Natural killer cell treated with Interleukin-12 subunit alpha and Interleukin-12 subunit beta and Interleukin-15 and Interleukin-18, amount 100 ng/mL, for 72 hours (primary cell): Measurements from ENCODE around the gene SDR9C7. TPM values are rescaled to one million over a fixed set of nuclear protein-coding genes. Genes with fewer than 3 reads are reported as not detected.
"Not testable (repeated sequence)": the region's sequence is repeated elsewhere in the genome, so short reads cannot be mapped to it uniquely, and the experiment has no call there.

Source experiments
- ATAC-seq, 2 donors: fragments of 150-1000 bp; cut with Tn5 transposase in 1 of 2; sonication (Bioruptor Pico), chemical (Tn5 transposase) in 1 of 2; 2 replicates each; pipeline ENCODE4 v1.10.0; 2021
- DNase-seq: peaks from one replicate; pipeline ENCODE4 v3.0.0; 2022; ENCODE audit warnings: low spot score
- H3K27ac Mint-ChIP-seq, 2 donors: 1 replicate in 1 of 2; 2 replicates in 1 of 2; pipeline ENCODE4 v1.8.0; 2022; ENCODE audit warnings: mixed read lengths in 2 of 2, mild to moderate bottlenecking in 1 of 2, moderate library complexity in 1 of 2
- H3K27me3 Mint-ChIP-seq, 2 donors: 1 replicate in 1 of 2; 2 replicates in 1 of 2; pipeline ENCODE4 v1.8.0; 2022; ENCODE audit warnings: mixed read lengths in 2 of 2
- H3K36me3 Mint-ChIP-seq: one replicate; pipeline ENCODE4 v1.8.0; 2022; ENCODE audit warnings: mixed read lengths
- H3K4me1 Mint-ChIP-seq, 2 donors: 1 replicate in 1 of 2; 2 replicates in 1 of 2; pipeline ENCODE4 v1.8.0; 2022; ENCODE audit warnings: low read depth in 2 of 2, mixed read lengths in 2 of 2, mild to moderate bottlenecking in 1 of 2
- H3K4me3 Mint-ChIP-seq: one replicate; pipeline ENCODE4 v1.8.0; 2022; ENCODE audit warnings: mixed read lengths
- H3K9me3 Mint-ChIP-seq: 2 replicates; pipeline ENCODE4 v1.8.0; 2022; ENCODE audit warnings: mixed read lengths
- total RNA-seq, 2 donors: library from RNA; stranded (reverse); gene quantifications; one replicate each; pipeline ENCODE4 v1.2.3, GENCODE V29; 2022

The SDR9C7 gene
- total RNA-seq = not detected

DNA sequence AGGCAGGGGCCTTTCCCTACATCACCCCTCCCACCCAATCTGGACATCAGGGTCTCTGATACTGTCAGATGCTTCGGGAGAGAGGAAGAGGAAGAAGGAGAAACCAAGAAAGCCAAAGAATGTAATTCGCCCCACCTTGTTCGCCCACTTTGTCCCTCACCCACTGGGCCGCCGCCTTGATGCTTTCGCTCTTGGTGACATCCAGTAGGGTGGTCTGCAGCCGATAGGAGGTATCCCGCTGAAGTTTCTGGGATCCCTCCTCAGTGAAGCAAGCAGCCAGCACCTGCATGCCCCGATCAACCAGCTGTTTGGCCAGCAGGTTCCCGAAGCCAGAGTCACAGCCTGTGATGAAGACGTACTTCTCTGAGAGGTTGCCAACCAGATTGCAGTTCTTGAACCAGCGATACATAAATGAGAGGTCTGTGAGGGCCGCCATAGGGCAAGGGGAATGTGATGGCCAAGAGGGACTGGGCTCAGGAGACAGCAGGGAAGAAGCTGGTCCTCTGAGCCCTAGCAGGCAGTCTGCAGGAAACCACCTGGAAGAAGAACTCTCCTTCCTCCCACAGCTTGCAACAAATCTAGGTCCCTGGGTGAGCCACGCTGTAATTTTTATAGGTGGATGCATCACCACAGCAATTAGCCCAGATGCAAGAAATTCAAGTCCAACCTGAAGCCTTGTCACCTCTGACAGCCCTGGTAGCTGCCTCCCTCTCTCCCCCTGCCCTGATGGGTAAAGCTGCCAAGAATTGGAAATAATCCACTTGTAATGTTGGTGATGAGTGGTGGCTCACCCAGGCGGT is at the start of gene SDR9C7:
TSS of gene SDR9C7 (minus strand) at position 583 of the 800 bp plus-strand sequence. CDS start at position 436, 147 bp downstream.
- no peaks in the 10 kb centered on the region for H3K36me3 Mint-ChIP-seq
- H3K9me3 Mint-ChIP-seq = no peaks in the 10 kb centered on the region
- no peak within 1 kb of the TSS for H3K4me3 Mint-ChIP-seq
- no peak for DNase-seq
- peaks cover 0 to 6% of the 10 kb centered on the region in 2 donors for H3K27me3 Mint-ChIP-seq
- no peaks in the 10 kb centered on the region for H3K4me1 Mint-ChIP-seq
- no peak for ATAC-seq
- no peak within 1 kb of the TSS for H3K27ac Mint-ChIP-seq

DNA sequence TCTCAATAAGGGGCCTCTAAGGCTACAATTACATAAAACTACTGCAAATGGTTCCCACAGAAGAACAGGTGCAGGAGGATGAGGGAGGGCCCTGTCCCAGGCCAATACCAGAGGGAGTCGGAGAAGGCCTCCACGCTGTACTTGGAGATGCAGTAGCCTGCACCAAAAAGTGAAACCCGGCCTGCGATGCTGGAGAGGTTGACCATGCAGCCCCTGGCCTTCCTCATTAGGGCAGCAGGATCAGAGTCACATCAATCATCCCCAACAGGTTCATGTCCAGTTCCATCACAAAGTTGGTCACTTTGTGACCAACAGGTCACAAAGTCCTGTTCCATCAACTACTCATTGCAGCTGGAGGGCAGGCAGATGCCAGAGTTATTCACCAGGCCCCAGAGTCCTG is 49.2 kb upstream of the SDR9C7 start:
- no peak overlapping the region for H3K4me3 Mint-ChIP-seq
- no peaks in the 10 kb centered on the region for H3K9me3 Mint-ChIP-seq
- no peak overlapping the region for H3K27ac Mint-ChIP-seq
- H3K36me3 Mint-ChIP-seq = no peaks in the 10 kb centered on the region
- H3K27me3 Mint-ChIP-seq = peaks cover 0 to 3% of the 10 kb centered on the region in 2 donors
- ATAC-seq (no peak), DNase-seq (no peak)
- H3K4me1 Mint-ChIP-seq = peaks cover 0 to 4% of the 10 kb centered on the region in 2 donors

DNA sequence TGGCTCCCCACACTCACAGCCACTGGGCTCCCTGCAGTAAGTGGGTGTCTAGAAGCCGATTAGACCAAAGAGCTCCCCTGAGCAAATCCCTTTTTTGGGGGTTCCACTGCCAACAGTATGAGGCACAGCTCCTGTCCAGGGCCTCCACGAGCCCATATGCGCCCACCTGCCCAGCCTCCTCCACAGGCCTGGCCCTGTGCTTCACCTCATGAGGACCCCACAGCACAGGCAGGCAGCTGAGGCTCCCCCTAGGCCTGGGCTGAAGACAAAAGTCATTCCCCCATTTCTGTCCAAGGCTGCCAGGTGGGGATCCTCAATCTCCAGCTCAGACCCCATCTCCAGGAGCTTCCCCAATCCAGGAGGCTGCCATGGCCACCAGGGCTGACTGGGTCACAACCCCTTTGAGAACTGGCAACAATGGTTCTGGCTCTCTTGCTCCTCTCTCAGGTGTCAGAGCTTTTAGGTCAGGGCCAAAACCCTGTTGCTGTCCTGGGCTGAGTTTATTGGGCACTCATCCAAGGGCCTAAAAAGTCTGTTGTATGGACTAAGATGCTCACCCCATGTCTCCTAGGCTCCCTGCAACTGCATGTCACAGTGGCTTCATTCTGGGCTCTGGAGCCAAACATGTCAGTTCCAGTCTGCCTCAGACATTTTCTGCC is 48.5 kb upstream of the SDR9C7 start:
- DNase-seq, H3K4me1 Mint-ChIP-seq, ATAC-seq, H3K27ac Mint-ChIP-seq, H3K27me3 Mint-ChIP-seq, H3K4me3 Mint-ChIP-seq, H3K36me3 Mint-ChIP-seq, H3K9me3 Mint-ChIP-seq: not testable (repeated sequence)

- Mint-ChIP-seq H3K4me3 (no peak overlapping the region), H3K27ac (no peak overlapping the region), H3K9me3 (no peaks in the 10 kb centered on the region), H3K36me3 (no peaks in the 10 kb centered on the region), H3K4me1 (no peaks in the 10 kb centered on the region), H3K27me3 (no peaks in the 10 kb centered on the region)
- ATAC-seq (no peak), DNase-seq (no peak)
These were observed 46.8 kb upstream of the SDR9C7 start for GRCh38 chr12:56980941-56981530.

DNA sequence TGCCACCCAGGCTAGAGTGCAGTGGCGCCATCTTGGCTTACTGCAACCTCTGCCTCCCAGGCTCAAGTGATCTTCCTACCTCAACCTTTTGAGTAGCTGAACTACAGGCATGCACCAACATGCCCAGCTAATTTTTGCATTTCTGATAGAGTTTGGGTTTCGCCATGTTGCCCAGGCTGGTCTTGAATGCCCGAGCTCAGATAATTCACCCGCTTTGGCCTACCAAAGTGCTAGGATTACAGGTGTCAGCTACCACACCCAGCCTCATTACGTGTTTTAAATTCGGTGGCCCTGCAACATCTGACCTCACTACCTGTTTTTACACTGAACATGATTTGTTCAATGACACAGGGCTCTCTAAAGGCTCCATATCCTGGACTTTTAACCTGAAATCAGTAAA is 46.1 kb upstream of the SDR9C7 start:
- no peaks in the 10 kb centered on the region for H3K4me1 Mint-ChIP-seq
- no peaks in the 10 kb centered on the region for H3K36me3 Mint-ChIP-seq
- H3K27ac Mint-ChIP-seq = no peak overlapping the region
- H3K4me3 Mint-ChIP-seq = no peak overlapping the region
- DNase-seq = no peak
- ATAC-seq = no peak
- H3K27me3 Mint-ChIP-seq = no peaks in the 10 kb centered on the region
- no peaks in the 10 kb centered on the region for H3K9me3 Mint-ChIP-seq

DNA sequence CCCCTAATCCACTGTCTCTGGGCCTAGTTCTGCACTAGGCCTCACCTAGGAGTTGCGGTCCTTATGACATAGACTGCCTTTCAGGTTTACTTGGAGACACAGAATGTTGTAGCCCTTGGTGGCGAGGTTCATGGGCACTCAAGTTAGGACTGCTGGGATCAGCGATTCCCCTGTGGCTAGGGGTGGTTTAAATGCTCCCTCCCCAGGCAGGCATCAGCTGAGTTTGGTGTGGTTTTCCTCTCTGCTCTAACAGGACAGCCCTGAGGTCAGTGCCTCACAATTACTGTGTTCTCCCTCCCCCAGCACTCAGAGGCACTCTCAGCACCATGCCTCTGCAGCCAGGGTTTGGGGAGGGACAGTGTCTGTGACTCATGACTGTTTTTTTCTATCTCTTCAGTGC is 45.4 kb upstream of the SDR9C7 start:
- no peak overlapping the region for H3K4me3 Mint-ChIP-seq
- no peak for ATAC-seq

GRCh38 chr12:56978397-56979138 is 44.4 kb upstream of the SDR9C7 start:
- Mint-ChIP-seq H3K27me3 (no peaks in the 10 kb centered on the region), H3K27ac (no peak overlapping the region), H3K9me3 (no peaks in the 10 kb centered on the region), H3K4me3 (no peak overlapping the region), H3K4me1 (no peaks in the 10 kb centered on the region), H3K36me3 (no peaks in the 10 kb centered on the region)
- DNase-seq = no peak
- no peak for ATAC-seq

More for the DNA sequence above, 45.4 kb upstream of the SDR9C7 start:
- Mint-ChIP-seq H3K36me3 (no peaks in the 10 kb centered on the region), H3K9me3 (no peaks in the 10 kb centered on the region), H3K27me3 (no peaks in the 10 kb centered on the region), H3K27ac (no peak overlapping the region), H3K4me1 (no peaks in the 10 kb centered on the region)
- DNase-seq = no peak

- not testable (repeated sequence) for H3K9me3 Mint-ChIP-seq, H3K27ac Mint-ChIP-seq, H3K4me1 Mint-ChIP-seq, ATAC-seq, H3K27me3 Mint-ChIP-seq, DNase-seq, H3K36me3 Mint-ChIP-seq, H3K4me3 Mint-ChIP-seq
These were observed 43.2 kb upstream of the SDR9C7 start for GRCh38 chr12:56977361-56977760.

DNA sequence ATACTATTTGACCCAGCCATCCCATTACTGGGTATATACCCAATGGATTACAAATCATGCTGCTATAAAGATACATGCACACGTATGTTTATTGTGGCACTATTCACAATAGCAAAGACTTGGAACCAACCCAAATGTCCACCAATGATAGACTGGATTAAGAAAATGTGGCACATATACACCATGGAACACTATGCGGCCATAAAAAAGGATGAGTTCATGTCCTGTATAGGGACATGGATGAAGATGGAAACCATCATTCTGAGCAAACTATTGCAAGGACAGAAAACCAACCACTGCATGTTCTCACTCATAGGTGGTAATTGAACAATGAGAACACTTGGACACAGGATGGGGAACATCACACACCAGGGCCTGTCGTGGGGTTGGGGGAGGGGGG is 40.0 kb upstream of the SDR9C7 start:
- not testable (repeated sequence) for H3K4me3 Mint-ChIP-seq, H3K36me3 Mint-ChIP-seq, H3K9me3 Mint-ChIP-seq, DNase-seq, H3K4me1 Mint-ChIP-seq, ATAC-seq, H3K27ac Mint-ChIP-seq
- H3K27me3 Mint-ChIP-seq = peaks cover 12 to 17% of the 10 kb centered on the region in 2 donors

- H3K9me3 Mint-ChIP-seq, H3K27ac Mint-ChIP-seq, ATAC-seq, H3K4me1 Mint-ChIP-seq, H3K36me3 Mint-ChIP-seq, H3K4me3 Mint-ChIP-seq, DNase-seq: not testable (repeated sequence)
- H3K27me3 Mint-ChIP-seq = peaks cover 14 to 17% of the 10 kb centered on the region in 2 donors
These were observed 34.7 kb upstream of the SDR9C7 start for GRCh38 chr12:56968910-56969309.

DNA sequence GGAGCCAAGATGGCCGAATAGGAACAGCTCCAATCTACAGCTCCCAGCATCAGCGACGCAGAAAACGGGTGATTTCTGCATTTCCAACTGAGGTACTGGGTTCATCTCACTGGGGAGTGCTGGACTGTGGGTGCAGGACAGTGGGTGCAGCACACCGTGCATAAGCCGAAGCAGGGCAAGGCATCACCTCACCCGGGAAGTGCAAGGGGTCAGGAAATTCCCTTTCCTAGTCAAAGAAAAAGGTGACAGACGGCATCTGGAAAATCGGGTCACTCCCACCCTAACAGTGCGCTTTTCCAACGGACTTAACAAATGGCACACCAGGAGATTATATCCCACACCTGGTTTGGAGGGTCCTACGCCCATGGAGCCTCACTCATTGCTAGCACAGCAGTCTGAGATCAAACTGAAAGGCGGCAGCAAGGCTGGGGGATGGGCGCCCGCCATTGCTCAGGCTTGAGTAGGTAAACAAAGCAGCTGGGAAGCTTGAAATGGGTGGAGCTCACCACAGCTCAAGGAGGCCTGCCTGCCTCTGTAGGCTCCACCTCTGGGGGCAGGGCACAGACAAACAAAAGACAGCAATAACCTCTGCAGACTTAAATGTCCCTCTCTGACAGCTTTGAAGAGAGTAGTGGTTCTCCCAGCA is 31.9 kb upstream of the SDR9C7 start:
- H3K9me3 Mint-ChIP-seq, H3K4me3 Mint-ChIP-seq, H3K27ac Mint-ChIP-seq, H3K36me3 Mint-ChIP-seq, ATAC-seq, DNase-seq, H3K4me1 Mint-ChIP-seq: not testable (repeated sequence)
- peaks cover 9 to 14% of the 10 kb centered on the region in 2 donors for H3K27me3 Mint-ChIP-seq

GRCh38 chr12:56965124-56965523 is 30.9 kb upstream of the SDR9C7 start:
- not testable (repeated sequence) for H3K27ac Mint-ChIP-seq, ATAC-seq, DNase-seq, H3K9me3 Mint-ChIP-seq, H3K4me1 Mint-ChIP-seq, H3K36me3 Mint-ChIP-seq, H3K4me3 Mint-ChIP-seq
- H3K27me3 Mint-ChIP-seq = peaks cover 8 to 14% of the 10 kb centered on the region in 2 donors

GRCh38 chr12:56963557-56963956 is 29.3 kb upstream of the SDR9C7 start:
- H3K36me3 Mint-ChIP-seq, H3K27ac Mint-ChIP-seq: not testable (repeated sequence)

More at GRCh38 chr12:56963557-56963956, 29.3 kb upstream of the SDR9C7 start:
- H3K27me3 Mint-ChIP-seq, H3K4me1 Mint-ChIP-seq, H3K9me3 Mint-ChIP-seq, ATAC-seq, H3K4me3 Mint-ChIP-seq, DNase-seq: not testable (repeated sequence)
